ENCODE results near the gene TBC1D7.
A peak's percentile ranks its signal among the peaks of the same experiment; 100 is the strongest.

Gene TBC1D7

DNA sequence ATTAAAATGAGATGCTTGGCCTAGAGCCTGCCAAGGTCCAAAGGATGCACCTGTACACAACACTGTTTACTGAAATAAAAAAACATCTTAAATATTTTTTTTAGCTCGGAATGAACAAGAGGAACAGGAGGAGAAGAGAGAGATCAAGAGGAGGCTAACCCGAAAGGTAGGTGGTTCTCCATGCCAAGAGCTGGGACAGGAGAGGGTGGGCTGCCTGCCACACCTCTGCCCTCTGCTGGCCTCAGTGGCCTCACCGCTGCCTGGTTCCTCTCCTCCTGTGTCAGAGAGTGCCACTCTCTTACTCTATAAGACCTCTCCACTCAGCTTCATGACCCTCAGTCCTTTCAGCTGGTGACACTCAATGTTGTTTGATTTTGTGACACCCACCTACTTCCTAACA lies 50.2 kb downstream of the TBC1D7 start:
- Histone ChIP-seq H3F3A (ENCODE audit: insufficient read depth) (peaks cover 12% of the 10 kb centered on the region; the same call in 1 of the 2 replicates), H2AFZ (ENCODE audit: low read depth, low read length, severe bottlenecking) (no peak overlapping the region), H3K79me2 (ENCODE audit: insufficient read depth, low read length) (no peaks in the 10 kb centered on the region; the same call in 1 of the 2 replicates), H3K4me2 (ENCODE audit: low read depth, low read length, poor library complexity, severe bottlenecking) (peak overlapping the region; percentile 13), H4K20me1 (ENCODE audit: low read depth, low read length) (no peaks in the 10 kb centered on the region), H3K27me3 (ENCODE audit: low read length) (no peaks in the 10 kb centered on the region), H3K27ac (ENCODE audit: low read depth, low read length) (no peak overlapping the region), H3K36me3 (ENCODE audit: low read length) (no peaks in the 10 kb centered on the region), H3K9ac (ENCODE audit: low read length) (no peak overlapping the region), H3K9me2 (replicated peaks; ENCODE audit: insufficient read depth, low read length) (no peaks in the 10 kb centered on the region), H3K9me3 (ENCODE audit: insufficient read depth, low read length) (no peaks in the 10 kb centered on the region), H3K4me3 (ENCODE audit: insufficient read depth, low read length, poor library complexity, severe bottlenecking) (no peak overlapping the region)
- TF ChIP-seq, protein P1, sequence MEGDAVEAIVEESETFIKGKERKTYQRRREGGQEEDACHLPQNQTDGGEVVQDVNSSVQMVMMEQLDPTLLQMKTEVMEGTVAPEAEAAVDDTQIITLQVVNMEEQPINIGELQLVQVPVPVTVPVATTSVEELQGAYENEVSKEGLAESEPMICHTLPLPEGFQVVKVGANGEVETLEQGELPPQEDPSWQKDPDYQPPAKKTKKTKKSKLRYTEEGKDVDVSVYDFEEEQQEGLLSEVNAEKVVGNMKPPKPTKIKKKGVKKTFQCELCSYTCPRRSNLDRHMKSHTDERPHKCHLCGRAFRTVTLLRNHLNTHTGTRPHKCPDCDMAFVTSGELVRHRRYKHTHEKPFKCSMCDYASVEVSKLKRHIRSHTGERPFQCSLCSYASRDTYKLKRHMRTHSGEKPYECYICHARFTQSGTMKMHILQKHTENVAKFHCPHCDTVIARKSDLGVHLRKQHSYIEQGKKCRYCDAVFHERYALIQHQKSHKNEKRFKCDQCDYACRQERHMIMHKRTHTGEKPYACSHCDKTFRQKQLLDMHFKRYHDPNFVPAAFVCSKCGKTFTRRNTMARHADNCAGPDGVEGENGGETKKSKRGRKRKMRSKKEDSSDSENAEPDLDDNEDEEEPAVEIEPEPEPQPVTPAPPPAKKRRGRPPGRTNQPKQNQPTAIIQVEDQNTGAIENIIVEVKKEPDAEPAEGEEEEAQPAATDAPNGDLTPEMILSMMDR (IDR thresholded peaks at IDR 0.05; ENCODE audit: insufficient read depth, low read length, poor library complexity, severe bottlenecking): peak; percentile 87
- TF ChIP-seq EZH2phosphoT487 (conservative IDR thresholded peaks at IDR 0.05; ENCODE audit: low read length): no peak

DNA sequence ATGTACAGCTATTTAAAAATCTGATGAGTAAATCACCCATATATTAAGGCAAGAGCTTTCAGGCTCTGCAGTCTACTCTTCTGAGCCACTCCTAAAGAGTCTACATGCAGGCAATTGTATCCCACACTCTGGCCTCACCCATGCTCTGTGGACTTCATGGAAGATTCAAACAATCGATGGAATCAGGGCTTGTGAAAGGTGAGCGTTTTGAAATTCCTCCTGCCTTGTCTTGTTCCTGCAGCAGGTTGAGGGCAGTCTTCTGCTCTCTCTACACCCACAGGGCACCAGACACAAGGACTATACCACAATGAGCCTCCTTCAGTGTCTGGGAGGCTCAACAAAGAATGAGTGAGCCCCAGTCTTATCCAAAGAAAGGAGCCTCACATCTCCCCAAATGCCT lies 51.1 kb downstream of the TBC1D7 start:
- Histone ChIP-seq H3K9me2 (replicated peaks; ENCODE audit: insufficient read depth, low read length) (no peaks in the 10 kb centered on the region), H4K20me1 (ENCODE audit: low read depth, low read length) (no peaks in the 10 kb centered on the region), H2AFZ (ENCODE audit: low read depth, low read length, severe bottlenecking) (no peak overlapping the region), H3K79me2 (ENCODE audit: insufficient read depth, low read length) (no peaks in the 10 kb centered on the region; the same call in 1 of the 2 replicates), H3K27ac (ENCODE audit: low read depth, low read length) (no peak overlapping the region), H3K36me3 (ENCODE audit: low read length) (no peaks in the 10 kb centered on the region), H3K9ac (ENCODE audit: low read length) (no peak overlapping the region), H3K4me3 (ENCODE audit: insufficient read depth, low read length, poor library complexity, severe bottlenecking) (no peak overlapping the region), H3K9me3 (ENCODE audit: insufficient read depth, low read length) (no peaks in the 10 kb centered on the region), H3K27me3 (ENCODE audit: low read length) (no peaks in the 10 kb centered on the region), H3F3A (ENCODE audit: insufficient read depth) (peaks cover 16% of the 10 kb centered on the region; the same call in 1 of the 2 replicates), H3K4me2 (ENCODE audit: low read depth, low read length, poor library complexity, severe bottlenecking) (no peak overlapping the region)
- no peak for TF ChIP-seq EZH2phosphoT487 (conservative IDR thresholded peaks at IDR 0.05; ENCODE audit: low read length)
- TF ChIP-seq, protein P1 (IDR thresholded peaks at IDR 0.05; ENCODE audit: insufficient read depth, low read length, poor library complexity, severe bottlenecking): no peak

DNA sequence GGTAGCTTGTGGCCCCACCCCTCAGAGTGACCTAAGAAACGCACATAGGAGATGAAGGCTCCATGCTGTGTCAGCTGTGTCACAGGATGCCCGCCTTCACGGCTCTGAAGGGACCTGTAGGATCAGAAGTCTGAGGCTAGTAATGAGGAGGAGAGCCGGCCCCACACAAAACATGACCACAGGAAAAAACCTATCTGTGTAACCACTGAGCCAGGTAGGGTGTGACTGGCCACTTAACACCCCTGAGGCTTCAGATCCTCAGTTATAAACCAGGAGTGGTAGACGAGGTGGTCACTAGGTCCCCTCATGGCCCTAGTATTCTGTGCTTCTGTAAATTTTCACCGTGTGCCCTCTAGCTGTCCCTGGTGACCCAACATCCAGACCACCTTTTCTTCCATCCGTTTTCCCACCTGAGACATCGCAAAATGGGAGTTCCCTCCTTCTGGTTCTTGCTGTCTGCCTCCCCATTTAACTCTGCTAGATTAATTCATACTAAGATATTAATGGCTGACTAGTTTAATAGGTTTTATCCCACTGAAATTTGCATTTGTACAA lies 52.8 kb downstream of the TBC1D7 start:
- Histone ChIP-seq H3K4me2 (ENCODE audit: low read depth, low read length, poor library complexity, severe bottlenecking) (peak overlapping the region; percentile 75), H3K9ac (ENCODE audit: low read length) (no peak overlapping the region), H3K36me3 (ENCODE audit: low read length) (no peaks in the 10 kb centered on the region), H2AFZ (ENCODE audit: low read depth, low read length, severe bottlenecking) (no peak overlapping the region), H3K27me3 (ENCODE audit: low read length) (no peaks in the 10 kb centered on the region), H3K79me2 (ENCODE audit: insufficient read depth, low read length) (no peaks in the 10 kb centered on the region; the same call in 1 of the 2 replicates), H3K9me2 (replicated peaks; ENCODE audit: insufficient read depth, low read length) (no peaks in the 10 kb centered on the region), H4K20me1 (ENCODE audit: low read depth, low read length) (no peaks in the 10 kb centered on the region), H3K27ac (ENCODE audit: low read depth, low read length) (no peak overlapping the region), H3F3A (ENCODE audit: insufficient read depth) (peaks cover 16% of the 10 kb centered on the region; the same call in 1 of the 2 replicates), H3K9me3 (ENCODE audit: insufficient read depth, low read length) (no peaks in the 10 kb centered on the region), H3K4me3 (ENCODE audit: insufficient read depth, low read length, poor library complexity, severe bottlenecking) (no peak overlapping the region)
- TF ChIP-seq, protein P1 (IDR thresholded peaks at IDR 0.05; ENCODE audit: insufficient read depth, low read length, poor library complexity, severe bottlenecking): no peak
- TF ChIP-seq EZH2phosphoT487 (conservative IDR thresholded peaks at IDR 0.05; ENCODE audit: low read length): no peak

Data from SU-DHL-6 (cell line).